Spleen (tissue), 7 donors: ENCODE measurements around the gene ZNF891.

ENCODE experiments used
- POLR2A ChIP-seq, 3 donors: fragments of 450-650 bp; IDR thresholded peaks; one replicate each; pipeline ENCODE4 v1.5.1; 2017; ENCODE audit warnings: antibody characterized with exemption in 3 of 3, mild to moderate bottlenecking in 1 of 3
- POLR2AphosphoS5 ChIP-seq, 3 donors: sonication (generic); formaldehyde crosslinking; IDR thresholded peaks; one replicate each; pipeline ENCODE4 v1.5.1; 2017; ENCODE audit warnings: antibody characterized with exemption in 3 of 3
- TF ChIP-seq, protein P1 (sequence below), 11 experiments: fragments of 200-600 bp in 7 of 11; fragments of 450-650 bp in 4 of 11; sonication (generic) in 4 of 11; IDR thresholded peaks in 8 of 11; conservative IDR thresholded peaks in 3 of 11; 1 replicate in 7 of 11; 2 replicates in 4 of 11; pipeline versions ENCODE4 v1.4.0 to v1.8.0; 2016 to 2021; ENCODE audit warnings: antibody characterized with exemption in 11 of 11, inconsistent platforms in 4 of 11, mild to moderate bottlenecking in 1 of 11
- donor health status: DM: no; HTN: no; CAD: no; lungs with moderate emphysema.
- donor health status: DM: no; HTN: no; CAD: no.
- donor health status: DM: no; HTN: no; CAD: no.

DNA sequence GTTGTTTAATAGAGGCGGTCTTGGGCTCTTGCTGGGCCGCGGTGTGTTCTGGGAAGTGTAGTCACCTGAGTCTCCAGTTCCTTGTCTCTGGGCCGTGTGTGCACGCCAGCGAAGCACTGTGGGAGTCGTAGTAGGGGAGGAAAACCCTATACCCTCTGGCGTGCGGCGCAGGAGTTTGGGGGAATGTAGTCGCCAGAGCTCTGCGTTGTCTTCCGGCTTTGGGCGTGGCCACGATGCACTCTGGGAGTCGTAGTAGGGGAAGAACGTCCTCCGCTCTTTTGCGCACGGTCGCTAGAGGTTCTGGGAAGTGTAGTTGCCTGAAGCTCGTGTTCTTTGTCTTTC lies 50.1 kb downstream of the ZNF891 start:
- TF ChIP-seq, protein P1, sequence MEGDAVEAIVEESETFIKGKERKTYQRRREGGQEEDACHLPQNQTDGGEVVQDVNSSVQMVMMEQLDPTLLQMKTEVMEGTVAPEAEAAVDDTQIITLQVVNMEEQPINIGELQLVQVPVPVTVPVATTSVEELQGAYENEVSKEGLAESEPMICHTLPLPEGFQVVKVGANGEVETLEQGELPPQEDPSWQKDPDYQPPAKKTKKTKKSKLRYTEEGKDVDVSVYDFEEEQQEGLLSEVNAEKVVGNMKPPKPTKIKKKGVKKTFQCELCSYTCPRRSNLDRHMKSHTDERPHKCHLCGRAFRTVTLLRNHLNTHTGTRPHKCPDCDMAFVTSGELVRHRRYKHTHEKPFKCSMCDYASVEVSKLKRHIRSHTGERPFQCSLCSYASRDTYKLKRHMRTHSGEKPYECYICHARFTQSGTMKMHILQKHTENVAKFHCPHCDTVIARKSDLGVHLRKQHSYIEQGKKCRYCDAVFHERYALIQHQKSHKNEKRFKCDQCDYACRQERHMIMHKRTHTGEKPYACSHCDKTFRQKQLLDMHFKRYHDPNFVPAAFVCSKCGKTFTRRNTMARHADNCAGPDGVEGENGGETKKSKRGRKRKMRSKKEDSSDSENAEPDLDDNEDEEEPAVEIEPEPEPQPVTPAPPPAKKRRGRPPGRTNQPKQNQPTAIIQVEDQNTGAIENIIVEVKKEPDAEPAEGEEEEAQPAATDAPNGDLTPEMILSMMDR (IDR thresholded peaks at IDR 0.05 in 8 of 11, conservative IDR thresholded peaks at IDR 0.05 in 3 of 11) = peak in 1 of 11 experiments; percentile 6
- TF ChIP-seq POLR2AphosphoS5 (IDR thresholded peaks at IDR 0.05) = peak; percentile 1 to 86 (median 86)
- TF ChIP-seq POLR2A (IDR thresholded peaks at IDR 0.05) = peak in 1 of 3 donors; percentile 80
